Sigmoid colon (tissue), 7 donors: ENCODE data around the gene HSPA13. TPM values are rescaled to one million over a fixed set of nuclear protein-coding genes. Genes with fewer than 3 reads are reported as not detected.
"Not testable (repeated sequence)": the region's sequence is repeated elsewhere in the genome, so short reads cannot be mapped to it uniquely, and the experiment has no call there.

Experiments
- DNase-seq: peaks from one replicate; pipeline ENCODE4 v3.0.0-alpha.2; 2019
- H3K27ac ChIP-seq, 4 donors: fragments of 200-600 bp; sonication (generic); one replicate each; pipeline ENCODE4 v1.5.1; 2016 to 2019; ENCODE audit warnings: mild to moderate bottlenecking in 1 of 4
- H3K27me3 ChIP-seq, 3 donors: fragments of 200-600 bp; sonication (generic); one replicate each; pipeline ENCODE4 v1.5.1; 2019; ENCODE audit warnings: mild to moderate bottlenecking in 1 of 3
- H3K36me3 ChIP-seq, 4 donors: fragments of 200-600 bp; sonication (generic); one replicate each; pipeline ENCODE4 v1.5.1; 2016 to 2019
- H3K4me1 ChIP-seq, 4 donors: fragments of 200-600 bp; sonication (generic); one replicate each; pipeline ENCODE4 v1.5.1; 2017 to 2019
- H3K4me3 ChIP-seq, 4 donors: fragments of 200-600 bp; sonication (generic); one replicate each; pipeline ENCODE4 v1.5.1; 2017 to 2019; ENCODE audit warnings: mild to moderate bottlenecking in 2 of 4, moderate library complexity in 1 of 4
- H3K9me3 ChIP-seq, 4 donors: fragments of 200-600 bp in 3 of 4; sonication (generic) in 3 of 4; one replicate each; pipeline versions ENCODE4 v1.5.1 to v1.6.1; 2013 to 2019
- CTCF ChIP-seq, 4 experiments: fragments of 450-650 bp in 3 of 4; fragments of 200-600 bp in 1 of 4; IDR thresholded peaks; one replicate each; pipeline ENCODE4 v1.5.1; 2016 to 2019; ENCODE audit warnings: antibody characterized with exemption in 4 of 4, mild to moderate bottlenecking in 3 of 4, moderate library complexity in 2 of 4
- EP300 ChIP-seq, 4 donors: sonication (generic); formaldehyde crosslinking; IDR thresholded peaks; one replicate each; pipeline ENCODE4 v1.6.1; 2017; ENCODE audit warnings: antibody characterized with exemption in 4 of 4
- POLR2A ChIP-seq, 2 donors: fragments of 450-650 bp; IDR thresholded peaks; one replicate each; pipeline ENCODE4 v1.6.1; 2016; ENCODE audit warnings: antibody characterized with exemption in 2 of 2, mild to moderate bottlenecking in 2 of 2, moderate library complexity in 2 of 2
- POLR2AphosphoS5 ChIP-seq, 4 donors: sonication (generic); formaldehyde crosslinking; IDR thresholded peaks; one replicate each; pipeline ENCODE4 v1.6.1; 2017; ENCODE audit warnings: antibody characterized with exemption in 4 of 4
- WGBS, 2 donors: extraction: QIAGEN DNeasy Blood & Tissue Kit; methylation state at CpG; one replicate each; pipeline ENCODE4 v1.1.7; 2013; 5-methylcytosine and 5-hydroxymethylcytosine counted together
- intact Hi-C: fragments of 100-400 bp; cut with DNase I; formaldehyde crosslinking; loops from one replicate; pipeline ENCODE4 v1.15.1; 2023
- polyA plus RNA-seq, 3 donors: library from polyadenylated mRNA; stranded (reverse); fragments of 200-250 nt; gene quantifications; one replicate each; pipeline ENCODE4 v1.2.3, GENCODE V29; 2013
- total RNA-seq, 4 donors: library from RNA; depleted of rRNA; stranded (reverse); fragments of >200 nt; gene quantifications; one replicate each; pipeline ENCODE4 v1.1.0, GENCODE V29; 2016
- donor health status: healthy with polysubstance abuse.
- donor health status: Bipolar disorder and iron deficiency.
- donor health status: healthy.

The HSPA13 gene
- total and polyA plus RNA-seq, 7 donors = 1.8 to 23.2 (median 15.2) TPM

GRCh38 chr21:14358775-14359174 lies 24.2 kb downstream of the HSPA13 start:
- no peak for DNase-seq
- Histone ChIP-seq H3K36me3 (no peaks in the 10 kb centered on the region), H3K9me3 (peaks cover 0 to 3% (median 0%) of the 10 kb centered on the region in 4 donors), H3K4me3 (no peak overlapping the region), H3K27ac (no peak overlapping the region), H3K4me1 (no peaks in the 10 kb centered on the region), H3K27me3 (no peaks in the 10 kb centered on the region)
- 81 to 85% methylated on average over 1 of the region's 1 CpG for WGBS, 2 donors
- intact Hi-C loops = no loop called here
- TF ChIP-seq POLR2AphosphoS5 (IDR thresholded peaks at IDR 0.05) (no peak), EP300 (IDR thresholded peaks at IDR 0.05) (no peak), POLR2A (IDR thresholded peaks at IDR 0.05) (no peak), CTCF (IDR thresholded peaks at IDR 0.05) (no peak)

- intact Hi-C loops = no loop called here
- Histone ChIP-seq H3K27me3 (no peaks in the 10 kb centered on the region), H3K9me3 (peaks cover 0 to 3% (median 0%) of the 10 kb centered on the region in 4 donors), H3K4me1 (no peaks in the 10 kb centered on the region), H3K27ac (no peak overlapping the region), H3K4me3 (no peak overlapping the region), H3K36me3 (no peaks in the 10 kb centered on the region)
- 91% methylated on average over 4 of the region's 4 CpGs for WGBS, 2 donors
- no peak for DNase-seq
- TF ChIP-seq POLR2AphosphoS5 (IDR thresholded peaks at IDR 0.05) = no peak
- TF ChIP-seq CTCF (IDR thresholded peaks at IDR 0.05) = no peak
- TF ChIP-seq EP300 (IDR thresholded peaks at IDR 0.05) = no peak
- TF ChIP-seq POLR2A (IDR thresholded peaks at IDR 0.05) = no peak
Measured at GRCh38 chr21:14356746-14357145, 26.2 kb downstream of the HSPA13 start.

GRCh38 chr21:14354515-14354914 lies 28.4 kb downstream of the HSPA13 start:
- intact Hi-C loops = no loop called here
- no peak for DNase-seq
- H3K9me3 ChIP-seq = peaks cover 0 to 3% (median 0%) of the 10 kb centered on the region in 4 donors
- H3K27me3 ChIP-seq = no peaks in the 10 kb centered on the region
- no peak overlapping the region for H3K27ac ChIP-seq
- no peaks in the 10 kb centered on the region for H3K36me3 ChIP-seq
- H3K4me1 ChIP-seq = no peaks in the 10 kb centered on the region
- no peak overlapping the region for H3K4me3 ChIP-seq
- TF ChIP-seq POLR2A (IDR thresholded peaks at IDR 0.05) (no peak), EP300 (IDR thresholded peaks at IDR 0.05) (no peak), CTCF (IDR thresholded peaks at IDR 0.05) (no peak)

GRCh38 chr21:14353726-14354125 lies 29.2 kb downstream of the HSPA13 start:
- no peaks in the 10 kb centered on the region for H3K4me1 ChIP-seq
- no peak overlapping the region for H3K27ac ChIP-seq
- H3K9me3 ChIP-seq = peaks cover 0 to 3% (median 0%) of the 10 kb centered on the region in 4 donors
- intact Hi-C loops = no loop called here
- no peak for DNase-seq
- WGBS, 2 donors = 72 to 96% methylated on average over 1 of the region's 1 CpG
- no peak overlapping the region for H3K4me3 ChIP-seq
- no peaks in the 10 kb centered on the region for H3K36me3 ChIP-seq
- H3K27me3 ChIP-seq = no peaks in the 10 kb centered on the region
- TF ChIP-seq EP300 (IDR thresholded peaks at IDR 0.05) = no peak
- TF ChIP-seq POLR2AphosphoS5 (IDR thresholded peaks at IDR 0.05) = no peak
- TF ChIP-seq POLR2A (IDR thresholded peaks at IDR 0.05) = no peak
- no peak for TF ChIP-seq CTCF (IDR thresholded peaks at IDR 0.05)

GRCh38 chr21:14353231-14353630 lies 29.7 kb downstream of the HSPA13 start:
- TF ChIP-seq EP300 (IDR thresholded peaks at IDR 0.05) (no peak), POLR2A (IDR thresholded peaks at IDR 0.05) (no peak), CTCF (IDR thresholded peaks at IDR 0.05) (no peak), POLR2AphosphoS5 (IDR thresholded peaks at IDR 0.05) (no peak)
- Histone ChIP-seq H3K9me3 (peaks cover 0 to 3% (median 0%) of the 10 kb centered on the region in 4 donors), H3K4me3 (no peak overlapping the region), H3K4me1 (no peaks in the 10 kb centered on the region), H3K27ac (no peak overlapping the region), H3K36me3 (no peaks in the 10 kb centered on the region), H3K27me3 (no peaks in the 10 kb centered on the region)
- DNase-seq = no peak
- intact Hi-C loops = no loop called here

- DNase-seq, H3K4me3 ChIP-seq, H3K27me3 ChIP-seq, H3K27ac ChIP-seq, H3K4me1 ChIP-seq, H3K36me3 ChIP-seq, intact Hi-C loops, H3K9me3 ChIP-seq: not testable (repeated sequence)
- WGBS, 2 donors = 82 to 90% methylated on average over 2 of the region's 2 CpGs
Measured at GRCh38 chr21:14327346-14327745, 55.6 kb downstream of the HSPA13 start.
